Glomerular endothelial cell (primary cell): ENCODE results near the gene GET4. TPM values are rescaled to one million over a fixed set of nuclear protein-coding genes. Genes with fewer than 3 reads are reported as not detected.
"Not testable (repeated sequence)": the region's sequence is repeated elsewhere in the genome, so short reads cannot be mapped to it uniquely, and the experiment has no call there.

ENCODE experiments used
- DNase-seq: peaks from one replicate; pipeline ENCODE4 v3.0.0-alpha.2; 2011; ENCODE audit warnings: low read depth, low spot score; ENCODE audit errors: extremely low read depth
- total RNA-seq: library from RNA; depleted of rRNA; stranded (reverse); fragments of >200 nt; gene quantifications from 2 replicates; pipeline ENCODE4 v1.2.3, GENCODE V29; 2015

The GET4 gene
- total RNA-seq, 1 donor from 2014 or later, result 41.9 TPM

GRCh38 chr7:943793-944192, 67.4 kb downstream of the GET4 start:
- DNase-seq, result not testable (repeated sequence)

- no peak for DNase-seq
These were observed 68.4 kb downstream of the GET4 start for GRCh38 chr7:944744-945143.

- no peak for DNase-seq
These were observed 68.8 kb downstream of the GET4 start for GRCh38 chr7:945147-945555.

GRCh38 chr7:945556-946255, 69.4 kb downstream of the GET4 start:
- no peak for DNase-seq

Other genes starting within 250 kb of the GET4 start
- 48.7 and 50.2 TPM in 2 replicates for gene DNAAF5, start 149.9 kb upstream of the GET4 start, total RNA-seq
- gene PRKAR1B, start 149.3 kb upstream of the GET4 start, total RNA-seq, result 31.9 and 34.3 TPM in 2 replicates
- 154 and 208 TPM in 2 replicates for gene SUN1, start 44.1 kb upstream of the GET4 start, total RNA-seq
- 3.0 and 5.1 TPM in 2 replicates for gene ADAP1, start 78.1 kb downstream of the GET4 start, total RNA-seq
- 5.1 and 9.5 TPM in 2 replicates for gene COX19, start 99.0 kb downstream of the GET4 start, total RNA-seq
- not detected in 2 replicates for gene CYP2W1, start 106.6 kb downstream of the GET4 start, total RNA-seq
- gene GPR146, start 168.0 kb downstream of the GET4 start, total RNA-seq, result 5.4 and 33.5 TPM in 2 replicates
- 1.4 and 1.8 TPM in 2 replicates for gene GPER1, start 211.6 kb downstream of the GET4 start, total RNA-seq